ENCODE measurements around the gene LIME1. TPM values are rescaled to one million over a fixed set of nuclear protein-coding genes. Genes with fewer than 3 reads are reported as not detected.

LIME1 gene
- total RNA-seq, 4 donors from 2014 or later, result 1.6 to 16.6 (median 4.8) TPM

- TF ChIP-seq CTCF (IDR thresholded peaks at IDR 0.05; ENCODE audit: low read depth), result no peak
These were observed 8.3 kb downstream of the LIME1 start for GRCh38 chr20:63744574-63745423.

GRCh38 chr20:63745424-63745805 lies 9.0 kb downstream of the LIME1 start:
- no peak for TF ChIP-seq CTCF (IDR thresholded peaks at IDR 0.05; ENCODE audit: low read depth)

- TF ChIP-seq CTCF (IDR thresholded peaks at IDR 0.05; ENCODE audit: low read depth), result no peak
These were observed 9.7 kb downstream of the LIME1 start for GRCh38 chr20:63745961-63746731.

- no peak for TF ChIP-seq CTCF (IDR thresholded peaks at IDR 0.05; ENCODE audit: low read depth)
These were observed 10.4 kb downstream of the LIME1 start for GRCh38 chr20:63746751-63747315.

- no peak for TF ChIP-seq CTCF (IDR thresholded peaks at IDR 0.05; ENCODE audit: low read depth)
These were observed 11.2 kb downstream of the LIME1 start for GRCh38 chr20:63747622-63748069.

GRCh38 chr20:63748070-63748933 lies 11.8 kb downstream of the LIME1 start:
- no peak for TF ChIP-seq CTCF (IDR thresholded peaks at IDR 0.05; ENCODE audit: low read depth)
